ENCODE results near the gene RNF111.
A peak's percentile ranks its signal among the peaks of the same experiment; 100 is the strongest.

Gene RNF111

GRCh38 chr15:58962136-58962535 is 25.3 kb upstream of the RNF111 start:
- no peak for TF ChIP-seq CTCF (IDR thresholded peaks at IDR 0.05; ENCODE audit: insufficient read depth, low read depth, low read length, missing control alignments)
- H3K4me3 ChIP-seq (ENCODE audit: low read length) = no peak overlapping the region
- DNase-seq (ENCODE audit: low read depth) = no peak

DNA sequence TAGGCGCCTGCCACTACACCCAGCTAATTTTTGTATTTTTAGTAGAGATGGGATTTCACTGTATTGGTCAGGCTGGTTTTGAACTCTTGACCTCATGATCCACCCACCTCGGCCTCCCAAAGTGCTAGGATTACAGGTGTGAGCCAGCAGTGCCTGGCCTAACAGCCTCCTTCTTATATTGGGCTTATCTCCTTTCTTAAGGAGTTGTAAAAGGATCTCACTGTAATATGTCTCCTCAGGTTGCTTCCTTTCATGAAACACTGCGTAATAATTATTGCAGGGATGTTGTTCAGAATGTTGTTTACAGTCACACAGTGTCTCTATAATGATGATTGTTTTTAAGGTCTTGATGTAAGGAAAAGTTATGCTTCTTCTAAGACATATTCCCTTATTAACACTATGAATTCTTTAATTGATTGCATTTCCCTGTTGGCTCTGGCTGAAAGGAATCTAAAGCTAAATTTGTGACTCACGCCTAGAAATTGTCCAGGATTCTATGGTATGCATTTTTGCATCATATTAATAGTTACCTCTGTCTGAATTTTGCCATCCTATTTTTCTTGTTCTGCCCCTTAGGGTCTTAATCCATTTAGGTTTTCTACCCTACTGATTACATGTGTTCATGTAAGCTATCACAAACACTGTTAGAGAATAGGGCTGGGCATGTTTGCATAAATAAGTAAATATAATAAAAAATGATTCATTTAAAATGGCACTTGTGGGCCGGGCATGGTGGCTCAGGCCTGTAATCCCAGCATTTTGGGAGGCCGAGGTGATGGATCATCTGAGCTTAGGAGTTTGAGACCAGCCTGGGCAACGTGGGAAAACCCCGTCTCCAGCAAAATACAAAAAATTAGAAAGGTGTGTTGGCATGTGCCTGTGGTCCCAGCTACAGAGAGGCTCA is 24.5 kb upstream of the RNF111 start:
- no peak overlapping the region for H3K4me3 ChIP-seq (ENCODE audit: low read length)
- DNase-seq (ENCODE audit: low read depth) = peak; percentile 40
- TF ChIP-seq CTCF (IDR thresholded peaks at IDR 0.05; ENCODE audit: insufficient read depth, low read depth, low read length, missing control alignments) = no peak

- DNase-seq (ENCODE audit: low read depth) = peak; percentile 64
- no peak overlapping the region for H3K4me3 ChIP-seq (ENCODE audit: low read length)
- no peak for TF ChIP-seq CTCF (IDR thresholded peaks at IDR 0.05; ENCODE audit: insufficient read depth, low read depth, low read length, missing control alignments)
These were observed 20.8 kb upstream of the RNF111 start for GRCh38 chr15:58966698-58967097.

GRCh38 chr15:58967479-58967878 is 20.0 kb upstream of the RNF111 start:
- H3K4me3 ChIP-seq (ENCODE audit: low read length) = no peak overlapping the region
- DNase-seq (ENCODE audit: low read depth) = no peak
- TF ChIP-seq CTCF (IDR thresholded peaks at IDR 0.05; ENCODE audit: insufficient read depth, low read depth, low read length, missing control alignments) = no peak

- H3K4me3 ChIP-seq (ENCODE audit: low read length) = no peak overlapping the region
- DNase-seq (ENCODE audit: low read depth) = no peak
- TF ChIP-seq CTCF (IDR thresholded peaks at IDR 0.05; ENCODE audit: insufficient read depth, low read depth, low read length, missing control alignments) = no peak
These were observed 9.6 kb upstream of the RNF111 start for GRCh38 chr15:58977887-58978286.

DNA sequence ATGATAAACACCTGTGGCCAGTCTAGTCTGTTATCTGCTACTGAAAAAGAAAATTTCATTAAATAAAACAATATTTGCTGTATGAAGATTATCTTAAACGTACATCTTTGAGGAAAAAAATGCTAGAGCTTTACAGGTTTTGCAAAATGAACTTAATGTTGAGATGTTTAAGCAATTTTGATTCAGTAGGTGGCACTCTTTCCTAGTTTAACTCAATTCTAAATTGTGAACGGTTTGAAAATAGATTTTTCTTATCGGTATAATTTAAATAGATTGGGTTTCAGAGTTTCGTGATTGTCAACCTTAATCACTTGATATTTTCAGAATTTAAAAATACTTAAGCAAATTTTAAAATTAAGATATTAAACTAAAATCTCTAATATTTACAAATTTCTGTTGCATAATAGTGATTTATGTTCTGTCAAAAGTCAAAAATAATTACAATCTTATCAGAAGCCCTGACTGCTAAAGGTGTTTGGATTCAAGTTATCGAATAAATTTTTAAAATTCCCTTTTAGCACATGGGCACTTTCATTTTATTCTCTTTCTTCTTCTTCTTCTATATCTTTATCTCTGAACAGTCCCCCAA is 7.0 kb upstream of the RNF111 start:
- TF ChIP-seq CTCF (IDR thresholded peaks at IDR 0.05; ENCODE audit: insufficient read depth, low read depth, low read length, missing control alignments) = peak; percentile 25
- DNase-seq (ENCODE audit: low read depth) = peak; percentile 46
- no peak overlapping the region for H3K4me3 ChIP-seq (ENCODE audit: low read length)

Data from epithelial cell of esophagus (primary cell).